Heart right ventricle (tissue), 16 donors: ENCODE results near the gene HECTD2. TPM values are rescaled to one million over a fixed set of nuclear protein-coding genes. Genes with fewer than 3 reads are reported as not detected.

Experiments used
- ATAC-seq, 8 donors: fragments of 200-7000 bp; cut with Tn5 transposase; one replicate each; pipeline ENCODE4 v1.9.1; 2020; ENCODE audit warnings: mild to moderate bottlenecking in 8 of 8, moderate library complexity in 8 of 8, moderate number of reproducible peaks in 1 of 8
- DNase-seq, 2 donors: peaks; one replicate each; pipeline ENCODE4 v3.0.0-alpha.2; 2020
- H3K27ac ChIP-seq, 10 donors: fragments of 200-600 bp; sonication (generic) in 2 of 10; one replicate each; pipeline versions ENCODE4 v1.5.0 to v1.8.0; 2020 to 2022; ENCODE audit warnings: mild to moderate bottlenecking in 3 of 10
- H3K27me3 ChIP-seq, 7 donors: fragments of 200-600 bp; one replicate each; pipeline ENCODE4 v1.8.0; 2021 to 2022; ENCODE audit warnings: mild to moderate bottlenecking in 2 of 7
- H3K36me3 ChIP-seq, 9 donors: fragments of 200-600 bp; sonication (generic) in 1 of 9; one replicate each; pipeline versions ENCODE4 v1.5.0 to v1.8.0; 2020 to 2022; ENCODE audit warnings: mild to moderate bottlenecking in 2 of 9
- H3K4me1 ChIP-seq, 9 donors: fragments of 200-600 bp; sonication (generic) in 1 of 9; one replicate each; pipeline versions ENCODE4 v1.5.0 to v1.8.0; 2020 to 2022; ENCODE audit warnings: mild to moderate bottlenecking in 4 of 9
- H3K4me3 ChIP-seq, 10 donors: fragments of 200-600 bp; sonication (generic) in 2 of 10; one replicate each; pipeline versions ENCODE4 v1.5.0 to v1.8.0; 2020 to 2022; ENCODE audit warnings: mild to moderate bottlenecking in 7 of 10, moderate library complexity in 2 of 10
- H3K9me3 ChIP-seq, 11 donors: fragments of 200-600 bp in 10 of 11; sonication (generic) in 2 of 11; one replicate each; pipeline versions ENCODE4 v1.5.0 to v1.8.0; 2013 to 2022; ENCODE audit warnings: mild to moderate bottlenecking in 2 of 11, control low read depth in 1 of 11, moderate library complexity in 1 of 11
- WGBS, 2 donors: extraction: QIAGEN DNeasy Blood & Tissue Kit; methylation state at CpG; one replicate each; pipeline ENCODE4 v1.1.7; 2013; ENCODE audit warnings: inconsistent platforms in 1 of 2; 5-methylcytosine and 5-hydroxymethylcytosine counted together
- intact Hi-C, 10 donors: fragments of 100-400 bp; cut with DNase I; formaldehyde crosslinking; loops; one replicate each; pipeline versions ENCODE4 v1.11.1 to v1.14.2; 2022
- polyA plus RNA-seq, 2 donors: library from polyadenylated mRNA; stranded (reverse); fragments of 200-250 nt; gene quantifications; one replicate each; pipeline ENCODE4 v1.2.3, GENCODE V29; 2013
- total RNA-seq, 10 donors: library from RNA; stranded (reverse); fragmentation: NEBNext Ultra II Directional in 3 of 10; extraction: Animal tissue kit (Norgen Biotek cat#: 25700) in 3 of 10; gene quantifications; one replicate each; pipeline versions ENCODE4 v1.2.1 to v1.2.4, GENCODE V29; 2021 to 2023
- TF ChIP-seq, protein P1 (sequence below), 9 donors: fragments of 200-600 bp; sonication (generic) in 2 of 9; IDR thresholded peaks; one replicate each; pipeline versions ENCODE4 v1.5.0 to v1.8.0; 2021 to 2022; ENCODE audit warnings: antibody characterized with exemption in 9 of 9, mild to moderate bottlenecking in 5 of 9, moderate library complexity in 1 of 9
- donor health status: Arrhythmogenic right ventricular cardiomyopathy.
- donor health status: ischemic (EF 13 %, LVEDD 7.1; RV severe dilation, severe dysfunction).
- donor health status: healthy with polysubstance abuse.
- donor health status: DM: no; HTN: yes; CAD: no.
- donor health status: DM: no; HTN: no; CAD: no.
- donor health status: ischemic (EF 25% LVEDD 6.9; RV normal size, moderate dysfunction).
- donor health status: ischemic (EF 25% LVEDD 5.7; RV mildly dilated, moderate dysfunction).
- donor health status: healthy.
- donor health status: DM: yes; HTN: yes; CAD: no.
- donor health status: Ischemic cardiomyopathy.
- donor health status: ischemic (EF 35%, LVEDD 5.7; RV mildly dilated, moderate dysfunction).
- donor health status: nonischemic (EF 11% LVEDD 7.7; RV severe dilation, severe dysfunction).
- donor health status: DM: yes; HTN: yes; CAD: no.
- donor health status: PGD.
- donor health status: ischemic (EF 29% LVEDD 5.4; RV normal size, mild dysfunction).
- donor health status: nonischemic (EF 23%, LVEDD 6.1; RV moderate dilation, normal function).

HECTD2 gene
- total and polyA plus RNA-seq, 12 donors, result 2.2 to 6.9 (median 5.2) TPM

GRCh38 chr10:91514787-91515186 is 104.6 kb downstream of the HECTD2 start:
- intact Hi-C loops, result loop anchor here in 1 of 10 donors (5.0 kb wide), 1 partner anchor 378 kb away; no protein-coding TSS in a partner anchor

GRCh38 chr10:91517394-91517793 is 107.2 kb downstream of the HECTD2 start:
- ATAC-seq (no peak), DNase-seq (no peak)
- peaks cover 0 to 7% (median 0%) of the 10 kb centered on the region in 9 donors for H3K36me3 ChIP-seq
- H3K27me3 ChIP-seq, result no peaks in the 10 kb centered on the region
- no peak overlapping the region for H3K4me3 ChIP-seq
- peaks cover 0 to 19% (median 6%) of the 10 kb centered on the region in 9 donors for H3K4me1 ChIP-seq
- H3K9me3 ChIP-seq, result peaks cover 0 to 12% (median 5%) of the 10 kb centered on the region in 11 donors
- intact Hi-C loops, result no loop called here
- no peak overlapping the region for H3K27ac ChIP-seq
- TF ChIP-seq, protein P1, sequence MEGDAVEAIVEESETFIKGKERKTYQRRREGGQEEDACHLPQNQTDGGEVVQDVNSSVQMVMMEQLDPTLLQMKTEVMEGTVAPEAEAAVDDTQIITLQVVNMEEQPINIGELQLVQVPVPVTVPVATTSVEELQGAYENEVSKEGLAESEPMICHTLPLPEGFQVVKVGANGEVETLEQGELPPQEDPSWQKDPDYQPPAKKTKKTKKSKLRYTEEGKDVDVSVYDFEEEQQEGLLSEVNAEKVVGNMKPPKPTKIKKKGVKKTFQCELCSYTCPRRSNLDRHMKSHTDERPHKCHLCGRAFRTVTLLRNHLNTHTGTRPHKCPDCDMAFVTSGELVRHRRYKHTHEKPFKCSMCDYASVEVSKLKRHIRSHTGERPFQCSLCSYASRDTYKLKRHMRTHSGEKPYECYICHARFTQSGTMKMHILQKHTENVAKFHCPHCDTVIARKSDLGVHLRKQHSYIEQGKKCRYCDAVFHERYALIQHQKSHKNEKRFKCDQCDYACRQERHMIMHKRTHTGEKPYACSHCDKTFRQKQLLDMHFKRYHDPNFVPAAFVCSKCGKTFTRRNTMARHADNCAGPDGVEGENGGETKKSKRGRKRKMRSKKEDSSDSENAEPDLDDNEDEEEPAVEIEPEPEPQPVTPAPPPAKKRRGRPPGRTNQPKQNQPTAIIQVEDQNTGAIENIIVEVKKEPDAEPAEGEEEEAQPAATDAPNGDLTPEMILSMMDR (IDR thresholded peaks at IDR 0.05), result no peak

More at GRCh38 chr10:91514787-91515186, 104.6 kb downstream of the HECTD2 start:
- no peaks in the 10 kb centered on the region for H3K4me1 ChIP-seq
- TF ChIP-seq, protein P1 (IDR thresholded peaks at IDR 0.05), result no peak
- H3K36me3 ChIP-seq, result peaks cover 0 to 13% (median 0%) of the 10 kb centered on the region in 9 donors
- no peak overlapping the region for H3K27ac ChIP-seq
- 92 to 93% methylated on average over 1 of the region's 1 CpG for WGBS, 2 donors
- no peak overlapping the region for H3K4me3 ChIP-seq
- H3K27me3 ChIP-seq, result no peaks in the 10 kb centered on the region
- no peak for ATAC-seq
- no peak for DNase-seq
- peaks cover 0 to 12% (median 5%) of the 10 kb centered on the region in 11 donors for H3K9me3 ChIP-seq

- ATAC-seq (peak in 2 of 8 donors; percentile 10 to 13), DNase-seq (no peak)
- Histone ChIP-seq H3K4me1 (peaks cover 0 to 19% (median 6%) of the 10 kb centered on the region in 9 donors), H3K27ac (peak overlapping the region in 3 of 10 donors; percentile 13 to 17 (median 17)), H3K36me3 (no peaks in the 10 kb centered on the region), H3K9me3 (peaks cover 0 to 12% (median 5%) of the 10 kb centered on the region in 11 donors), H3K4me3 (no peak overlapping the region), H3K27me3 (no peaks in the 10 kb centered on the region)
- intact Hi-C loops, result no loop called here
- TF ChIP-seq, protein P1 (IDR thresholded peaks at IDR 0.05), result no peak
- 86% methylated on average over 7 of the region's 7 CpGs for WGBS, 2 donors
Observed at GRCh38 chr10:91519899-91520514, 109.9 kb downstream of the HECTD2 start.

- peak overlapping the region in 4 of 10 donors; percentile 17 to 48 (median 20) for H3K27ac ChIP-seq
- no peaks in the 10 kb centered on the region for H3K27me3 ChIP-seq
- H3K4me1 ChIP-seq, result peaks cover 0 to 19% (median 6%) of the 10 kb centered on the region in 9 donors
- H3K9me3 ChIP-seq, result peaks cover 0 to 12% (median 5%) of the 10 kb centered on the region in 11 donors
- WGBS, 2 donors, result 37 to 49% methylated on average over 1 of the region's 1 CpG
- TF ChIP-seq, protein P1 (IDR thresholded peaks at IDR 0.05), result no peak
- no peaks in the 10 kb centered on the region for H3K36me3 ChIP-seq
- intact Hi-C loops, result no loop called here
- H3K4me3 ChIP-seq, result no peak overlapping the region
- ATAC-seq (peak in 7 of 8 donors; percentile 79 to 95 (median 88)), DNase-seq (peak in 1 of 2 donors; percentile 79)
Observed at GRCh38 chr10:91520661-91521060, 110.5 kb downstream of the HECTD2 start.
